Measurements from ENCODE around the gene TBX20. TPM values are rescaled to one million over a fixed set of nuclear protein-coding genes. Genes with fewer than 3 reads are reported as not detected.

TBX20 gene
- total RNA-seq, 1 donor from 2014 or later = 0.49 TPM

DNA sequence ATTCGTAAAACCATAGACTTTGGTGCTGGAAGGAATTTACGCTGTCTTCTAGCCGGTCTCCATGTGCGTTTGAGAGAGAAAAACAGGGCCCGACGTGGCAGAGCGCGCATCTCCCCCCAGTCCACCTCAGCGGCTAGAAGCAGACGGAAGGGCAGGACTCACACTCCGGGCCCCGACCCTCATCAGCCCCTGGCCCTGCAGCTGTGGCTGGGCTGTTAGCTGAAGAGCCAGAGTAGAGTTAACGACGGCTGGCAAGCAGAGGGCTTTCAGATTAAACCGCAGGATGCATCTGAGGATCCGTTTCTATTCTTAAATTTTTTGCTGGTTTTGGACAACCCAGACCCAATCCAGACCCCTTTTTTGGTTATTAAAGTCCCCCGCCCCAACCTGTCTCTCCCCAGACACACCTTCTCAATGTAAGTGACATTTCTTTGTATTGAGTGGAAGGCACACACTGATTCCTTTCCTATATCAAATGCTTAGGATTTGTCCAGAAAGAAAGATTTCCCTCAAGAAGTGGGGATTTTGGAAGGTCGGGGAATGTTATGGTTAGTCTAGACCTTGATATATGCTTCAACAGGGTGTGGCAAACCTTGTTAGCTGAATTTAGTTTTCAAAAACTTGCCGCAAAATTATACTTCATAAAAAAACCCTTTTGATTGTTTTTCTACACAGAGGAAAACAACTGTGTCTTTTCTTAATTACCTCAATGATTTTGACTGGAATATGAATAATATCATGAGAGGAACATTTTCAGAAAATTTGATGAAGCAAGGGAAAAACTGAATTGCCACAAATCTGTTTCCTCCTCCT lies 1.7 kb upstream of the TBX20 start:
- TF ChIP-seq, protein P1, sequence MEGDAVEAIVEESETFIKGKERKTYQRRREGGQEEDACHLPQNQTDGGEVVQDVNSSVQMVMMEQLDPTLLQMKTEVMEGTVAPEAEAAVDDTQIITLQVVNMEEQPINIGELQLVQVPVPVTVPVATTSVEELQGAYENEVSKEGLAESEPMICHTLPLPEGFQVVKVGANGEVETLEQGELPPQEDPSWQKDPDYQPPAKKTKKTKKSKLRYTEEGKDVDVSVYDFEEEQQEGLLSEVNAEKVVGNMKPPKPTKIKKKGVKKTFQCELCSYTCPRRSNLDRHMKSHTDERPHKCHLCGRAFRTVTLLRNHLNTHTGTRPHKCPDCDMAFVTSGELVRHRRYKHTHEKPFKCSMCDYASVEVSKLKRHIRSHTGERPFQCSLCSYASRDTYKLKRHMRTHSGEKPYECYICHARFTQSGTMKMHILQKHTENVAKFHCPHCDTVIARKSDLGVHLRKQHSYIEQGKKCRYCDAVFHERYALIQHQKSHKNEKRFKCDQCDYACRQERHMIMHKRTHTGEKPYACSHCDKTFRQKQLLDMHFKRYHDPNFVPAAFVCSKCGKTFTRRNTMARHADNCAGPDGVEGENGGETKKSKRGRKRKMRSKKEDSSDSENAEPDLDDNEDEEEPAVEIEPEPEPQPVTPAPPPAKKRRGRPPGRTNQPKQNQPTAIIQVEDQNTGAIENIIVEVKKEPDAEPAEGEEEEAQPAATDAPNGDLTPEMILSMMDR (IDR thresholded peaks at IDR 0.05) = no peak
- TF ChIP-seq POLR2AphosphoS5 (IDR thresholded peaks at IDR 0.05; ENCODE audit: insufficient read depth in 1 of 2, low read depth in 1 of 2) (no peak), POLR2A (IDR thresholded peaks at IDR 0.05) (no peak)
- Histone ChIP-seq H3K4me1 (peaks cover 19% of the 10 kb centered on the region), H3K27me3 (peaks cover 38% of the 10 kb centered on the region), H3K36me3 (no peaks in the 10 kb centered on the region), H3K27ac (no peak overlapping the region), H3K9me3 (no peaks in the 10 kb centered on the region), H3K4me3 (no peak overlapping the region)
- DNase-seq (ENCODE audit: extremely low spot score in 2 of 2) = no peak
- intact Hi-C loops (cut with DNase I) = no loop called here

DNA sequence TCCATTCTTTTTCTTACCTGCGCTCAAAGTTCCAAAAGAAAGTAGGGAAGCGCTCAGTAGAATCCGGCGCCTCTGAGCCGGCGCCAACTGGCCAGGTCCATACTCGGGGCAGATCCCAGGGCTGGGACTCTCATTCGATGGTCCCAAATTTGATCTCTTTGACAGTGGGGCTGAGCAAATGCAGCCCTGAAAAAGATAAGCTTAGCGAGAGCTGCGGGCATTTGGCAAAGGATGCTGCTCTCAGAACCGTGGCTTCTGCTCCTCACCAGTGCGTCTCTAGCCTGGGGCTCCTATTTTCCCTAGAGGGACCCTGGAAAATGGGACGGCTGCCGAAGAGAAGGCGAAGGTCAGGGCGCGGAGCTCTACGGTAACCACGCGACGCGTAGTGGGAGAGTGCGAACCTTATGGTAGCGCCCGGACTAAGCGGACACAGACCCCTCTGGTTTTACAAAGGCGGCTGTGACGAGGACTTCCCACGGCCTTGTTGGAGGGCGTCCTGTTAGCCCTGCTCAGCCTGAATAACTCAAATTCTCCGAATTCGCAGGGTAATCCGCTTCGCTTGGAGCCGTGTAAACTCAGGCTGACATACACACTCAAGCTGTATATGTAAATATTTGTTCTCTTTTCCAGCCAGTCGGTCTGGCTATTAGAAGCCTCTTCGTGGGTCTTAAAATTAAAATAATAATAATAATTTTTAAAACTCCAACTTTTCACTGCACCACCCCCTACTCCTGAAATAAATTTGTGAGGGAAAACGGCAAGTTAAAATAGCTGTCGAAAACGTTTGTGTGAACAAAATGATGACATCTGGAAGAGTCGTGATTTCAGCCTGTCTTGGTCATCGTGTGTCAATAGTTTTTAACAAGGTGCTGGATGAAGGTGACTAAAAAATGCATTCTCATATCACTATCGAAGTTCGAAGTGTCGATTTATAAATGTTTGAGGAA lies 869 bp upstream of the TBX20 start:
- intact Hi-C loops (cut with DNase I) = no loop called here
- TF ChIP-seq POLR2AphosphoS5 (IDR thresholded peaks at IDR 0.05; ENCODE audit: insufficient read depth in 1 of 2, low read depth in 1 of 2) = no peak
- no peak for TF ChIP-seq POLR2A (IDR thresholded peaks at IDR 0.05)
- TF ChIP-seq, protein P1 (IDR thresholded peaks at IDR 0.05) = no peak
- Histone ChIP-seq H3K27ac (no peak overlapping the region), H3K4me3 (peak overlapping the region; percentile 34 to 40), H3K9me3 (no peaks in the 10 kb centered on the region), H3K4me1 (peaks cover 19% of the 10 kb centered on the region), H3K36me3 (no peaks in the 10 kb centered on the region), H3K27me3 (peaks cover 38% of the 10 kb centered on the region)
- DNase-seq (ENCODE audit: extremely low spot score in 2 of 2) = no peak

DNA sequence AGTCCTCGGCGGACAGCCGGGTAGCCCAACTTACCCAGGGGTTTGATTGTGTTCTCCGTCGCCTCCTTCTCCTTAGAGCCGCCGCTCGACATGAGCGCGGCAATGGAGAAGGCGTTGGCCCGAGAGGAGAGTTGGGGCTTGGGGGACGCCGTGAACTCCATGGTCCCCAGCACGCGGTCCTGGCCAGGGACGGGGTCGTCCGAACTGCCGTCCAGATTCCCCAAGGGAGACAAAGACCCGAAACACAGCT lies 515 bp downstream of the TBX20 start:
- H3K36me3 ChIP-seq = no peaks in the 10 kb centered on the region
- no peak overlapping the region for H3K27ac ChIP-seq
- no peak for DNase-seq (ENCODE audit: extremely low spot score in 2 of 2)
- H3K9me3 ChIP-seq = no peaks in the 10 kb centered on the region
- H3K4me3 ChIP-seq = no peak overlapping the region
- peaks cover 36% of the 10 kb centered on the region for H3K27me3 ChIP-seq
- H3K4me1 ChIP-seq = peaks cover 19% of the 10 kb centered on the region
- intact Hi-C loops (cut with DNase I) = no loop called here
- TF ChIP-seq, protein P1 (IDR thresholded peaks at IDR 0.05) = no peak
- no peak for TF ChIP-seq POLR2A (IDR thresholded peaks at IDR 0.05)
- no peak for TF ChIP-seq POLR2AphosphoS5 (IDR thresholded peaks at IDR 0.05; ENCODE audit: insufficient read depth in 1 of 2, low read depth in 1 of 2)

DNA sequence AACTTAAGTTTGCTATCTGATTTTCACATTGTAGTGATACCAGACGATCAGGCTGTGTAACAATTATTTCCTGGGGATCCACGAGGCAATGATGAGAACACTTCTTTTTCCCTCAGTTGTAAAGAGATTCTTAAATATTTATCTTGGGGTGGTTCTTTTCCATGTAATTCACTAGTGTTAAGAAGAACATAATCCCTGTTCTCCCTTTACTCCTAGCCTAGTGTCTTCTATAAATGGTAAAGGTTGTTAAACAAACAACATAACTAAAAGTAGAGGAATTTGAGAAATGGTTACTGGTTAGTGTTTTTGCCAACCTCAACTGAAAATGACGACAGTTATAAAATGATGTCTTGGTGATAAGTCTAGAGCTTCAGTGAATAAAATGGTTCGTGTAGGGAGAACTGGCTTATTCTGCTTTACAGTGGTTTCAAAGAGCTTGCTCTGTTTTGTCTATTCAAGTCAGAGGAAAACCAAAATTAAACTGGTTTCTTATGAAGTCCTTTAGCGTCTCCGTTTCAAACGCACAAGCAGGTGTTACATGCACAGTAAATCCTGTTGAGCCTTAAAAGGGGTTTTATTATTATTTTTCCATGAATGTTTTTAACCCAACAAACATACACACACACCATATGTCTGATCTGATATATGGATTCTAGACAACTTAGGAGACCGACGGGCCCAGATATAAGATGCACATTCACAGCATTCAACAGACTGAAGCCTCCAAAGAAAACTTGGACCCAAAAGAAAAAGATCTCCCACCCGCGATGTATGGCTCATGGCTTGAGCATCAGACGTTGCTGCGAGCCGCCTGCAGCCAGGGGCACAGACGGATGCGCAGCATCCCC lies 1.1 kb downstream of the TBX20 start:
- H3K36me3 ChIP-seq = no peaks in the 10 kb centered on the region
- no peaks in the 10 kb centered on the region for H3K9me3 ChIP-seq
- H3K4me3 ChIP-seq = no peak overlapping the region
- intact Hi-C loops (cut with DNase I) = no loop called here
- no peak for TF ChIP-seq POLR2AphosphoS5 (IDR thresholded peaks at IDR 0.05; ENCODE audit: insufficient read depth in 1 of 2, low read depth in 1 of 2)
- no peak for TF ChIP-seq POLR2A (IDR thresholded peaks at IDR 0.05)
- TF ChIP-seq, protein P1 (IDR thresholded peaks at IDR 0.05) = no peak
- no peak for DNase-seq (ENCODE audit: extremely low spot score in 2 of 2)
- H3K27ac ChIP-seq = no peak overlapping the region
- H3K27me3 ChIP-seq = peaks cover 30% of the 10 kb centered on the region
- peaks cover 14% of the 10 kb centered on the region for H3K4me1 ChIP-seq

Measured in vagina (tissue), 2 donors.